ENCODE results near the gene CENPP. TPM values are rescaled to one million over a fixed set of nuclear protein-coding genes. Genes with fewer than 3 reads are reported as not detected.

CENPP gene
- total and polyA plus RNA-seq, 4 donors, result 0.62 to 8.7 (median 1.3) TPM

GRCh38 chr9:92467041-92467440 is 141.3 kb downstream of the CENPP start:
- H3K27ac ChIP-seq (ENCODE audit: low read depth in 1 of 2, low read length in 2 of 2), result no peak overlapping the region
- 92% methylated on average over 1 of the region's 1 CpG for WGBS
- no peaks in the 10 kb centered on the region for H3K36me3 ChIP-seq (ENCODE audit: control insufficient read depth in 4 of 4, insufficient read depth in 3 of 4, low read depth in 1 of 4, low read length in 3 of 4)
- TF ChIP-seq JUND (IDR thresholded peaks at IDR 0.05) (no peak), FOXA2 (IDR thresholded peaks at IDR 0.05) (no peak), GABPA (IDR thresholded peaks at IDR 0.05 in 1 of 2, conservative IDR thresholded peaks at IDR 0.05 in 1 of 2) (no peak), NR2F2 (IDR thresholded peaks at IDR 0.05) (no peak)
- H3K9ac ChIP-seq (ENCODE audit: low read depth in 1 of 2, low read length in 2 of 2), result no peak overlapping the region
- H3K27me3 ChIP-seq (ENCODE audit: control insufficient read depth in 4 of 4, insufficient read depth in 4 of 4, low read length in 3 of 4), result no peaks in the 10 kb centered on the region
- H3K4me3 ChIP-seq (ENCODE audit: low read depth in 1 of 3, low read length in 3 of 3), result no peak overlapping the region
- no peaks in the 10 kb centered on the region for H3K9me3 ChIP-seq (ENCODE audit: control insufficient read depth in 4 of 4, low read length in 3 of 4)
- no peaks in the 10 kb centered on the region for H3K4me1 ChIP-seq (ENCODE audit: control insufficient read depth in 4 of 4, insufficient read depth in 4 of 4, low read length in 3 of 4)
- no peak for DNase-seq (ENCODE audit: low spot score)

GRCh38 chr9:92467511-92467910 is 141.8 kb downstream of the CENPP start:
- Histone ChIP-seq H3K9ac (ENCODE audit: low read depth in 1 of 2, low read length in 2 of 2) (no peak overlapping the region), H3K36me3 (ENCODE audit: control insufficient read depth in 4 of 4, insufficient read depth in 3 of 4, low read depth in 1 of 4, low read length in 3 of 4) (no peaks in the 10 kb centered on the region), H3K27ac (ENCODE audit: low read depth in 1 of 2, low read length in 2 of 2) (no peak overlapping the region), H3K9me3 (ENCODE audit: control insufficient read depth in 4 of 4, low read length in 3 of 4) (no peaks in the 10 kb centered on the region), H3K27me3 (ENCODE audit: control insufficient read depth in 4 of 4, insufficient read depth in 4 of 4, low read length in 3 of 4) (no peaks in the 10 kb centered on the region), H3K4me3 (ENCODE audit: low read depth in 1 of 3, low read length in 3 of 3) (no peak overlapping the region), H3K4me1 (ENCODE audit: control insufficient read depth in 4 of 4, insufficient read depth in 4 of 4, low read length in 3 of 4) (no peaks in the 10 kb centered on the region)
- no peak for TF ChIP-seq HNF4G (IDR thresholded peaks at IDR 0.05)
- no peak for TF ChIP-seq ZBTB33 (IDR thresholded peaks at IDR 0.05)
- no peak for TF ChIP-seq FOXA1 (IDR thresholded peaks at IDR 0.05)
- no peak for TF ChIP-seq HNF4A (conservative IDR thresholded peaks at IDR 0.05)
- no peak for TF ChIP-seq TAF1 (conservative IDR thresholded peaks at IDR 0.05)
- no peak for TF ChIP-seq MAX (IDR thresholded peaks at IDR 0.05)
- no peak for TF ChIP-seq GABPA (IDR thresholded peaks at IDR 0.05 in 1 of 2, conservative IDR thresholded peaks at IDR 0.05 in 1 of 2)
- TF ChIP-seq SP1 (IDR thresholded peaks at IDR 0.05), result no peak
- TF ChIP-seq EGR1 (IDR thresholded peaks at IDR 0.05; ENCODE audit: low read depth in 2 of 2), result no peak
- TF ChIP-seq YY1 (IDR thresholded peaks at IDR 0.05), result no peak
- TF ChIP-seq FOXA2 (IDR thresholded peaks at IDR 0.05), result no peak
- TF ChIP-seq NR2F2 (IDR thresholded peaks at IDR 0.05), result no peak
- TF ChIP-seq RAD21 (IDR thresholded peaks at IDR 0.05), result no peak
- no peak for TF ChIP-seq RXRA (IDR thresholded peaks at IDR 0.05)
- TF ChIP-seq JUND (IDR thresholded peaks at IDR 0.05), result no peak
- TF ChIP-seq ATF3 (IDR thresholded peaks at IDR 0.05), result no peak
- no peak for TF ChIP-seq REST (IDR thresholded peaks at IDR 0.05)
- 93% methylated on average over 2 of the region's 2 CpGs for WGBS
- DNase-seq (ENCODE audit: low spot score), result no peak
